ENCODE data around the gene DACH1.

DNA sequence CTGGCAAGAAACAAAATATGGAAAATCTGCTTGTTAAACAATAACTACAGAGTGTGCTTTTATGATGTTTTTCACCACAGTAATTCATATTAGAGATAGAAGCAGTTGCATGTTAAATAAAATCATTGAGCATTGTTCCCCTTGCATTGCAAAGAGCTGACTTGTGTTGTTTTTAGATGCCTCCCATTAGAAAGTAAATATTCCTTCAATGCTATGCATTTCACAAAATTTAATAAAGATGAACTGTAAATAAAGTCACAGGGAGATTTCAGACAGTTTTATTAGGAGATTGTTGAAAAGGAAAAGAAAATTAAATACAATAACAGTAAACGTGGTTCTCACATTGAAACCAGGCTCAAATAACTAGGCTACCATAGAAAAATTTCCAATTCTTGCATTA lies 429.3 kb downstream of the DACH1 start:
- TF ChIP-seq, protein P1, sequence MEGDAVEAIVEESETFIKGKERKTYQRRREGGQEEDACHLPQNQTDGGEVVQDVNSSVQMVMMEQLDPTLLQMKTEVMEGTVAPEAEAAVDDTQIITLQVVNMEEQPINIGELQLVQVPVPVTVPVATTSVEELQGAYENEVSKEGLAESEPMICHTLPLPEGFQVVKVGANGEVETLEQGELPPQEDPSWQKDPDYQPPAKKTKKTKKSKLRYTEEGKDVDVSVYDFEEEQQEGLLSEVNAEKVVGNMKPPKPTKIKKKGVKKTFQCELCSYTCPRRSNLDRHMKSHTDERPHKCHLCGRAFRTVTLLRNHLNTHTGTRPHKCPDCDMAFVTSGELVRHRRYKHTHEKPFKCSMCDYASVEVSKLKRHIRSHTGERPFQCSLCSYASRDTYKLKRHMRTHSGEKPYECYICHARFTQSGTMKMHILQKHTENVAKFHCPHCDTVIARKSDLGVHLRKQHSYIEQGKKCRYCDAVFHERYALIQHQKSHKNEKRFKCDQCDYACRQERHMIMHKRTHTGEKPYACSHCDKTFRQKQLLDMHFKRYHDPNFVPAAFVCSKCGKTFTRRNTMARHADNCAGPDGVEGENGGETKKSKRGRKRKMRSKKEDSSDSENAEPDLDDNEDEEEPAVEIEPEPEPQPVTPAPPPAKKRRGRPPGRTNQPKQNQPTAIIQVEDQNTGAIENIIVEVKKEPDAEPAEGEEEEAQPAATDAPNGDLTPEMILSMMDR (IDR thresholded peaks at IDR 0.05): no peak
- no peak for TF ChIP-seq POLR2A (IDR thresholded peaks at IDR 0.05)
